Inflammatory macrophage (primary cell): Measurements from ENCODE around the gene ASPSCR1.
A peak's percentile ranks its signal among the peaks of the same experiment; 100 is the strongest.

Experiments
- DNase-seq, 2 donors: peaks; one replicate each; pipeline ENCODE4 v3.0.0-alpha.2; 2020 to 2022
- total RNA-seq, 18 experiments: gene quantifications; one replicate each; lab custom pipeline; 2026; ENCODE audit warnings: mixed read lengths in 6 of 18, inconsistent platforms in 2 of 18; lab: John Stamatoyannopoulos, UW

ASPSCR1 gene
- 4.4 to 38.1 (median 22.9) reads per million in 18 experiments for total RNA-seq

DNA sequence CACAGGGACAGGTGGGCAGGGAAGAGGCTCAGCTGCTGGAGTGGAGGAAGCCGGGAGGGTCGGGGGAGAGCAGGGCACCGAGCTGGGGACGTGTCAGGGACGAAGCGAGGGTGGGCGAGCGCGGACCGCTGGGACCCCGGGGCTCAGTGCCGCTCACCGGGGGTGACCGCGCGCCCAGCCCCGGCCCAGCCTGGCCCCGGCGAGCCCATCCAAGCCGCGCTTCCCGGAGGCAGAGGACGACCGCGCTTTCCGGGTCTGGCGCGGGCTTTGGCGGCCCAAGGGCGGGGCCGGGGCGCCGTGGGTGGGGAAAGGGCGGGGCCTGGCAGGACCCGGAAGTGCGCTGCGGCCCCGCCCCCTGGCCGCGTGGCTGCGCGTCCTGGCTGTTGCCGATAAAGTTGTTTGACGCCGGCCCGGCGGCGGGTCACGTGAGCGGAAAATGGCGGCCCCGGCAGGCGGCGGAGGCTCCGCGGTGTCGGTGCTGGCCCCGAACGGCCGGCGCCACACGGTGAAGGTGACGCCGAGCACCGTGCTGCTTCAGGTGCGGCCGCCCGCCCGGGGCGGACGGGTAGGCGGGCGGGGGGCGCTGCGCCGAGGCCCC, at the start of gene ASPSCR1:
Gene ASPSCR1, plus strand, starts transcription at position 419 of the 598 bp plus-strand sequence. Its CDS starts 18 bp downstream, at position 437.
- peak; percentile 92 to 96 for DNase-seq

DNA sequence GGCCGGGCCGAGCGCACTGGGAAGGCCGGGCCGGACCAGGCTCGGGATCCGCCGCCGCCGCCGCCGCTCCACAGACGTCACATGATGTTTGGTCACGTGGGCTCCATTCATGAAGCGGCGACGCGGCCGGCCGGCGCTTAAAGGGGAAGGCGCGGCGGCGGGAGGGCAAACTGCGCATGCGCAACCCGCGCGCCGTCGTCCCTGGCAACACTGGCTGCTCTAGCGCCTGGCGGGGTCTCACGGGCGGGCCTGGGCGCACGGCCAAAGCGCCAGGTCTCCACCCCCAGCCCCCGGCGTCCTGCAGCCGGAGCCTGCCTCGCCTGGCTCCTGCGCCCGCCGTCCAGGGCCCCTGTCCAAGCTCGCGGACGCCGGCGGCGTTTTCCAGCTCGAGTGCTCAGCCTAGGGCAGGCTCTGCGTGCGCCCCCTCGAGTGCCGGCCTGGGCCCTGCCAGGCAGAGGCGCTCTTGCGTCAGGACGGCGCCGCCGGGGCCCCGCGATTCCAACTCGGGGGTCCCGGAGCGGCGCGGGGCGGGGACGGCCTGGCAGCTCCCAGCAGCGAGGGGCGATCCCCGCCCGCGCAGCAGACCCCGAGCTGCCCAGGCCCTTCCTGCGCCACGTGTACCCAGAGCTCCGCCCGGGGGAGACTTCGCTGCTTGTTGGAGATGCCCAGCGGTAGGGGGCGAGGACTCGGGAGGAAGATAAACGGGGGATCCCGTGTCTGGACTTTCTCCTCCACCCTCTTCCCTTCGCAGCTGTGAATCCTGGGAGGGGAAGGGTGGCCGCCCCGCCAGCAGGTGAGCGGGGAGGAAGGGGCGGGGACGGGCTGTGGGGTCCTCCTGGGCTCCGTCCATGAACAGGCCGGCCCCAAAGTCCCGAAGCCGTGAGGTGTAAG, 49.5 kb upstream of the ASPSCR1 start, which contains the start of gene MAFG:
Gene MAFG, minus strand, starts transcription at position 83 of the 891 bp plus-strand sequence. CDS start 4,550 bp downstream, outside the sequence.
- DNase-seq = peak; percentile 91 to 95

GRCh38 chr17:81928544-81929252, 48.7 kb upstream of the ASPSCR1 start:
- DNase-seq = no peak

GRCh38 chr17:81929253-81930141, 47.9 kb upstream of the ASPSCR1 start:
- no peak for DNase-seq

- DNase-seq = no peak
These were observed 47.0 kb upstream of the ASPSCR1 start for GRCh38 chr17:81930142-81931125.

DNA sequence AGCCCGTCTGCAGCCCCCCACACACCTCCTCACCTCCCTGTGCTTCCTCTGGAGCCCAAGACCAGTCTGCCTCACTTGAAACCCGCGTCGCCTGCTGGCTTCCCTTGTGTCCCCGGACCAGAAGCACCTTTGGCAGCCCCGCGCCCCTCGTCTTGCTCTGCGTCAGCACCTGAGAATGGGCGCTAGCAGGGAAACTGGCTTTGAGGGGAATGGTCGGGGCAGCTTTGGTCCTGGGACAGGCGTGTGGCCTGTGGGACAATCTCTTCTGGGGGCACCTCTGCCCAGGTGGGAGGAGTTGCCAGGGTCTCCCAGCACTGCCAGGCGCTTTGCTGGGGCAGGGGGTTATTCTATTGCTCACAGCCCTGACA, 46.3 kb upstream of the ASPSCR1 start:
- no peak for DNase-seq

- no peak for DNase-seq
These were observed 45.7 kb upstream of the ASPSCR1 start for GRCh38 chr17:81931557-81932332.

DNA sequence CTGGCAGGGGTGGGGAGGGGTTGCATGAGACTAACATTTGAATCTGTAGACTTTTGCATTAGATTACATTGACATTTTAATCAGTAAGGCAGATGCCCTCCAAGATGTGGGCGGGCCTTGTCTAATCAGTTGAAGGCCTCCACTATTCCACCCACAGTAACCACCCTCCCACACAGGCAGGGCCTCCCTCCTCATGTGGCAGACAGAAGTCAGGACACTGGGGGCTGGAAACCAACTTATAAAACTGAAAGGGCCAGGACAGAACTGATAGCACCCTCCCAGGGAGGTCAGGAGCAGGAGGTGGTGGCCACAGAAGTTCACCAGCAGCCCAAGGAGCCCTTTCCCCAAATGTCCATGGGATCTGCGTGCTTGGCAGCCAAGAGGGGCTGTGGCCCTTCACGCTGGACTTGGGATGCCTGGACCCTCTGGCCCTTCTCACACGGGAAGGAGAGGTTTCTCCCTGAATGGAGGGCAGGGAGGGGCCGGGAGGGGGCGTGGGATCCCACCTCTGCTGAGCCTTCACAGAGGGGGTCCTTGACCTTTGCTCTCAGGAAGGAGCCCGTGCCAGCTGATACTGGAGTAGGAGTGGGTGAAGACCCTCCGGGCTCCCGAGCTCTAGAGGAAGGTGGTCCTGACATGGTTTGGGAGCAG, 45.0 kb upstream of the ASPSCR1 start:
- no peak for DNase-seq

DNA sequence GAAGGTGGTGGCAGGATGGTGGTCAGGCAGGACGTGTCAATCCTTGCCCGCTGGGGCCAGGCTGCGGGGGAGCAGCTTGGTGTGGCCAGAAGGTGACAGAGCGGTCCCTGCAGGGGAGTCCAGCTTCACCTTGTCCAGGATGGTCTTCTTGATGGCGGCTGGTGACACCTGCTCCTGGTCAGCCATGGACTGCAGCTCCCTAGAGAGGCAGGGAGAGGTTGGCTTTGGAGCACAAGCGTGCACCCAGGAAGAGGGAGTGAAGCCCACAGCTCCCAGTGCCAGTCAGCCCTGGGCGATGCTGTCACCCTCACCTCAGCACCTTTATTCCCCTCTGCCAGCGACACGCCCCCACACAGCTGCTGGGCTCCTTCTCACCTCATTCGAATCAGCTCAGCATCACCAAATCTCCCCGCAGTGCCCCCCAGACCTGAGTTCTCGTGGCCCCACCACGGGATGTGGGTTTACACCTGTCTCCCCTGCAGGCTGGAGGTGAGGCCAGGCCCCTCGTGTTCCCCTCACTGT, 44.2 kb upstream of the ASPSCR1 start:
- DNase-seq = no peak

- no peak for DNase-seq
These were observed 43.2 kb upstream of the ASPSCR1 start for GRCh38 chr17:81934098-81934757.

- DNase-seq = no peak
These were observed 42.4 kb upstream of the ASPSCR1 start for GRCh38 chr17:81934850-81935708.

DNA sequence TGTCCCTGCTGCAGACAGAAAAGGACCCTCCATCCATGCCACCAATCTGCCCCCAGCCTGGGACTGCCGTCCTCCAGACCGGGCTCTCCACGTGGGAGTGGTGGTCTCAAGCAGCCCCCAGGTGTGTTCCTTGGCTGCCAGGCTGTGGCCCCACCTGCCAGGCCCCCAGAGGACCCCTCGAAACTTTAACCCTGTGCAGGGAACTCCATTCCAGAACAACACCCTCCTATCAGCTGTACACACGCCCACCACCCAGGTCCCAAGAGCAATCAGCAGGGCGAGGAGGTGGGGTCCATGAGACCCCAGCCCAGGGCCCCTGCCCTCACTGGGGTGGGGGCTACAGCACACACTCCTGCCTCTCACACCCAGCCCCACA, 41.7 kb upstream of the ASPSCR1 start:
- no peak for DNase-seq

DNA sequence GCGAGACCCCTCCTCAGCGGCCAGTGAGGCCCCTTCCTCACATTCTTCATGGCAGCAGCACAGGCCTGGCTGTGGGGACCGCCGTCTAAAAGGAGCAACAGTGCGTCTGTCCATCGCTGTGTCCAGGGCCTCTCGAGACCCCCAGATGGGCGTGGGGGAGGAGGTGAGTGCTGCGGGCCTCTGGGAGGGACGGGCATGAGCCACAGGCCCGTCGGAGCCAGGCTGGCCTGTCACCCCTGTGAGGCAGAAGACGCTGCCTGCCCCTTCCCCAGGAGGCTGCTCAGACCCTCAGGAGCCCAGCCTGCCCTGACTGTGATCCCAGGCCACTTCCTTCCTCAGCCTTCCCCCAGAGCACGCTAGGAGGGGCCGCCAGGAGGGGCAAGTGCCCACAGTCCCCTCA, 38.2 kb upstream of the ASPSCR1 start:
- DNase-seq = no peak

GRCh38 chr17:81939881-81940385, 37.5 kb upstream of the ASPSCR1 start:
- DNase-seq = no peak

- DNase-seq = no peak
These were observed 36.6 kb upstream of the ASPSCR1 start for GRCh38 chr17:81940538-81941483.

DNA sequence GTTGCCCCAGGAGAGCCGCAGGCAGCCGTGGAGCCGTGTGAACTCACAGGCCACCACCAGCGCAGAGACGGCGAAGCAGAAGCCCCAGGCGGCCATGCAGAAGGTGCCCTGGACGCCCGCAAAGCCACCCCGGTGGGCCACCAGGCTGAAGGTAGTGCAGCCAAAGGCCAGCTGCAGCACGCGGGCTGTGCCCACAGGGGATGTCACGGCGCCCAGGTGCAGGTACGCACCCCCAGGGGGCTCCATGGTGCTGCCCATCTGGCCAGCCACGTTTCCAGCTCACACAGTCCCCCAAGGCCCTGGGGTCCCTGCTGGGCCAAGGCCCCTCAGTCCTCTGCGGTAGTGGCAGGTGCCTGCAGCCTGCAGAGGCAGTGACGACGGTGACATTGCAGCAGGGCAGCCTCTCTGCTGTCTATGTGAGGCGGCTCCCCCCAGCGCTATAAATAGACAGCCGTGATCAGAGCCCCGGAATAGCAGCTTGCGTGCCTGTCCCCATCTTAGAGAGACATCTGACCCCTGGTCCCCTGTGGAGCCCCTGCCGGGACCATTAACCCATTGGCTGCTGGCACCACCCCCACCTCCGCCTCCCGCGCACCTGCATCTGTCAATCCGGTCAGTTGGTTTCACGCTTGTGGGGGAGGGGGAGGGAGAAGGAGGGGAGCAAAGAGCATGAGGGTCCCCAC, 35.8 kb upstream of the ASPSCR1 start:
- DNase-seq = no peak
